OCI-LY1 (cell line): ENCODE results near the gene BRD1.

Source experiments
- CTCF ChIP-seq: fragments of 200-600 bp; sonication (generic), shearing (Covaris generic); IDR thresholded peaks from 2 replicates; pipeline ENCODE4 v1.5.1; 2017; ENCODE audit warnings: mild to moderate bottlenecking, antibody characterized with exemption, low read length, moderate library complexity, mixed read lengths
- EZH2 ChIP-seq: fragments of 200-600 bp; sonication (generic), shearing (Covaris generic); IDR thresholded peaks from 2 replicates; pipeline ENCODE4 v1.8.0; 2017; ENCODE audit warnings: borderline replicate concordance, mixed run types, mild to moderate bottlenecking, antibody characterized with exemption, low read length, moderate library complexity, mixed read lengths

- TF ChIP-seq CTCF: no peak
- no peak for TF ChIP-seq EZH2
These were observed 75.6 kb downstream of the BRD1 start for GRCh38 chr22:49751966-49752597.
